CD4-positive, alpha-beta T cell (primary cell): Measurements from ENCODE around the gene DENND5B. TPM values are rescaled to one million over a fixed set of nuclear protein-coding genes. Genes with fewer than 3 reads are reported as not detected.

Experiments used
- ATAC-seq: fragments of 200-7000 bp; cut with Tn5 transposase; one replicate; pipeline ENCODE4 v1.10.0; 2022; ENCODE audit warnings: mild to moderate bottlenecking; ENCODE audit not compliant: poor library complexity
- CTCF ChIA-PET: fragments of 350-600 bp; sonication (Branson Sonifier 250); formaldehyde crosslinking; loops from one replicate; lab custom pipeline; 2021; ENCODE audit warnings: antibody characterized with exemption, inconsistent platforms; lab: Charles Lee
- POLR2A ChIA-PET: fragments of 350-600 bp; sonication (Branson Sonifier 250); formaldehyde crosslinking; loops from one replicate; lab custom pipeline; 2021; ENCODE audit warnings: antibody characterized with exemption, inconsistent platforms; lab: Charles Lee
- DNase-seq, 14 experiments: peaks; one replicate each; pipeline ENCODE4 v3.0.0-alpha.2; 2013 to 2020; ENCODE audit warnings: mixed read lengths in 2 of 14
- H3K27ac ChIP-seq, 2 donors: one replicate each; pipeline versions ENCODE4 v1.5.1 to v1.7.0; 2013; ENCODE audit warnings: low read length in 2 of 2, low read depth in 1 of 2, mild to moderate bottlenecking in 1 of 2
- H3K27me3 ChIP-seq, 2 experiments: 1 replicate in 1 of 2; 2 replicates in 1 of 2; pipeline versions ENCODE4 v1.6.1 to v1.7.0; 2013; ENCODE audit warnings: low read length in 2 of 2, control low read depth in 1 of 2, mild to moderate bottlenecking in 1 of 2, moderate library complexity in 1 of 2; ENCODE audit not compliant: insufficient read depth in 2 of 2, control insufficient read depth in 1 of 2
- H3K36me3 ChIP-seq: one replicate; pipeline ENCODE4 v1.6.1; 2013; ENCODE audit warnings: low read length, control low read depth; ENCODE audit not compliant: insufficient read depth
- H3K4me1 ChIP-seq: one replicate; pipeline ENCODE4 v1.6.1; 2013; ENCODE audit warnings: low read length, control low read depth; ENCODE audit not compliant: insufficient read depth
- H3K4me3 ChIP-seq: one replicate; pipeline ENCODE4 v1.5.1; 2013; ENCODE audit warnings: mild to moderate bottlenecking, low read length, moderate library complexity
- H3K9me3 ChIP-seq, 2 experiments: 1 replicate in 1 of 2; 2 replicates in 1 of 2; pipeline versions ENCODE4 v1.6.1 to v1.7.0; 2013; ENCODE audit warnings: low read length in 2 of 2, mild to moderate bottlenecking in 2 of 2, control low read depth in 1 of 2, moderate library complexity in 1 of 2; ENCODE audit not compliant: control insufficient read depth in 1 of 2, insufficient read depth in 1 of 2
- H3K27ac Mint-ChIP-seq: one replicate; pipeline ENCODE4 v1.8.0; 2020; ENCODE audit warnings: mixed read lengths
- H3K27me3 Mint-ChIP-seq: one replicate; pipeline ENCODE4 v1.8.0; 2021; ENCODE audit warnings: mixed read lengths
- H3K36me3 Mint-ChIP-seq: one replicate; pipeline ENCODE4 v1.8.0; 2021; ENCODE audit warnings: low read depth, mixed read lengths
- H3K4me1 Mint-ChIP-seq: one replicate; pipeline ENCODE4 v1.8.0; 2021; ENCODE audit warnings: low read depth, mixed read lengths
- H3K4me3 Mint-ChIP-seq: one replicate; pipeline ENCODE4 v1.8.0; 2020; ENCODE audit warnings: mild to moderate bottlenecking, mixed read lengths
- H3K9me3 Mint-ChIP-seq: one replicate; pipeline ENCODE4 v1.8.0; 2020; ENCODE audit warnings: mixed read lengths
- intact Hi-C, 2 experiments: fragments of 100-400 bp; cut with DNase I in 1 of 2; cut with micrococcal nuclease in 1 of 2; formaldehyde crosslinking; loops; one replicate each; pipeline versions ENCODE4 v1.15.1 to v1.9.0; 2023 to 2025; cut with DNase I, micrococcal nuclease
- total RNA-seq, 174 experiments: library from RNA in 2 of 174; stranded (reverse) in 2 of 174; gene quantifications; one replicate each; pipeline ENCODE4 v1.2.3 and lab custom pipeline; 2021 to 2026
- TF ChIP-seq, protein P1 (sequence below): fragments of 200-600 bp; IDR thresholded peaks from one replicate; pipeline ENCODE4 v1.8.0; 2022; ENCODE audit warnings: antibody characterized with exemption, mild to moderate bottlenecking

DENND5B gene
- total RNA-seq, 2 experiments from 2014 or later: 0.22 to 0.25 TPM

DNA sequence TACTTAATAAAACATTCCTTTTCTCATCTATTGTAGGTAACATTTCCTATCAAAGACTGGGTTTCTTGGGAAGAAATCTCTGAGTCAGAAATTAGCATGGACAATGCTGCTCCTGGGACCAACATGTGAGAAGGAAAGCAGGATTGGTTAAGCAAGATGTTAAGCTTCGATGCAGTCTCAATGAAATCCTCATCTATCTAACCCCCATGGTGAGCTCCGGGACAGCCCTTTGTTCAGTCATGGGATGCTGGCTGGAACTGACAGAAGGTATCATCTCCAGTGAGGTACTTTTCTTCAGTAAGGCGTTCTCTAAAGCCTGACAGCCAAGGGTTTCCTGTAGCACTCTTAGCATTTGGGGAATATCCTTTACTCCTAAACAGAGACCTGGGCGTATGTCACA lies 182.2 kb downstream of the DENND5B start:
- no peak overlapping the region for H3K4me3 Mint-ChIP-seq
- Histone ChIP-seq H3K27ac (no peak overlapping the region), H3K27me3 (no peaks in the 10 kb centered on the region), H3K9me3 (no peaks in the 10 kb centered on the region), H3K4me3 (no peak overlapping the region), H3K4me1 (no peaks in the 10 kb centered on the region), H3K36me3 (no peaks in the 10 kb centered on the region)
- DNase-seq (no peak), ATAC-seq (no peak)
- no peaks in the 10 kb centered on the region for H3K4me1 Mint-ChIP-seq
- TF ChIP-seq, protein P1, sequence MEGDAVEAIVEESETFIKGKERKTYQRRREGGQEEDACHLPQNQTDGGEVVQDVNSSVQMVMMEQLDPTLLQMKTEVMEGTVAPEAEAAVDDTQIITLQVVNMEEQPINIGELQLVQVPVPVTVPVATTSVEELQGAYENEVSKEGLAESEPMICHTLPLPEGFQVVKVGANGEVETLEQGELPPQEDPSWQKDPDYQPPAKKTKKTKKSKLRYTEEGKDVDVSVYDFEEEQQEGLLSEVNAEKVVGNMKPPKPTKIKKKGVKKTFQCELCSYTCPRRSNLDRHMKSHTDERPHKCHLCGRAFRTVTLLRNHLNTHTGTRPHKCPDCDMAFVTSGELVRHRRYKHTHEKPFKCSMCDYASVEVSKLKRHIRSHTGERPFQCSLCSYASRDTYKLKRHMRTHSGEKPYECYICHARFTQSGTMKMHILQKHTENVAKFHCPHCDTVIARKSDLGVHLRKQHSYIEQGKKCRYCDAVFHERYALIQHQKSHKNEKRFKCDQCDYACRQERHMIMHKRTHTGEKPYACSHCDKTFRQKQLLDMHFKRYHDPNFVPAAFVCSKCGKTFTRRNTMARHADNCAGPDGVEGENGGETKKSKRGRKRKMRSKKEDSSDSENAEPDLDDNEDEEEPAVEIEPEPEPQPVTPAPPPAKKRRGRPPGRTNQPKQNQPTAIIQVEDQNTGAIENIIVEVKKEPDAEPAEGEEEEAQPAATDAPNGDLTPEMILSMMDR: no peak
- intact Hi-C loops: loop anchor here in 1 of 2 experiments (10.0 kb wide), 1 partner anchor 1266 kb away; the partner anchor contains the start of gene DNM1L
- no peaks in the 10 kb centered on the region for H3K9me3 Mint-ChIP-seq
- POLR2A ChIA-PET: no interaction called here
- H3K27ac Mint-ChIP-seq: no peak overlapping the region
- CTCF ChIA-PET: interaction anchor here (0.6 kb wide), 1 partner anchor 17 kb away, joined by 3 read pairs; no protein-coding TSS in a partner anchor
- H3K36me3 Mint-ChIP-seq: no peaks in the 10 kb centered on the region
- H3K27me3 Mint-ChIP-seq: no peaks in the 10 kb centered on the region

DNA sequence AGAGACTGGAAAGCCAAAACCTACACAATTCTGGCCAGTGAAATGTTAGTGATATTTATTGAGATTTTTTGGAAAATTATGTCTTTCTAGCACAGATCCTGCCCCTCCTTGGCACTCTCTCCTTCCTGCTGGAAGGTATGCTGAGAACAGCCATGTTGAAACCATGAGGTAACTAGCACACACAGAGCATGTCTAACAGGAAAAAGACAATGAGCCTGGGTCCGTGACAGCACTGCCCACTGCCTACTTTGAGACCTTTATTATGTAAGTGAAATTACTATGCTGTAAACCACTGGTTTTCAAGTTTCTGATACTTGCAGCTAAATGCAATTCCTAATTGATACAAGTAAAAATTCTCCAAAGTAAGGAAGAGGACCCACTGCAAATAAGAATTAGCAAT lies 183.4 kb downstream of the DENND5B start:
- H3K4me3 Mint-ChIP-seq: no peak overlapping the region
- ChIA-PET POLR2A (no interaction called here), CTCF (no interaction called here)
- ATAC-seq (no peak), DNase-seq (no peak)
- TF ChIP-seq, protein P1: no peak
- H3K27me3 ChIP-seq: no peaks in the 10 kb centered on the region
- no peak overlapping the region for H3K4me3 ChIP-seq
- H3K27ac ChIP-seq: no peak overlapping the region
- H3K36me3 ChIP-seq: no peaks in the 10 kb centered on the region
- H3K9me3 Mint-ChIP-seq: no peaks in the 10 kb centered on the region
- no peaks in the 10 kb centered on the region for H3K27me3 Mint-ChIP-seq
- no peaks in the 10 kb centered on the region for H3K9me3 ChIP-seq
- H3K36me3 Mint-ChIP-seq: no peaks in the 10 kb centered on the region
- no peak overlapping the region for H3K27ac Mint-ChIP-seq
- intact Hi-C loops: loop anchor here in 1 of 2 experiments (10.0 kb wide), 1 partner anchor 1267 kb away; the partner anchor contains the start of gene DNM1L
- H3K4me1 Mint-ChIP-seq: no peaks in the 10 kb centered on the region
- no peaks in the 10 kb centered on the region for H3K4me1 ChIP-seq

DNA sequence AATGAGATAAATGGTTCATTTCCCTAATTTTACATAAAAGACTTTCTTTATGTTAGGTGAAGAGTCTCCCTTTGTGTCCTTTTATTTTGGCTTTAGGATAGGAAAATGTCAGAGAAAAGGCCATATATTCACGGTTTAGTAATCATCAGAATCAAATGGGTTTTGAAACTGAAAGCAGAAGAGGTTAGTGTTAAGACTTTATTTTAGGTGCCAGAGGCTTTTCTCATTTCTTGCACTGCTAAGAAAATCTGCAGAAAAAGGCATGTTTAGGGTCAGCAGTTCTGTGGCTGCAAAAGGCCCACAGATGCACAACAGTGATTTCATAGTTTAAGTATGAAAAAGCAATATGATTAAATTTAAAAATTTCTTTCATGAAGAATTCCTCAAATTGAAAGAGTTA lies 184.6 kb downstream of the DENND5B start:
- TF ChIP-seq, protein P1: no peak
- H3K36me3 Mint-ChIP-seq: no peaks in the 10 kb centered on the region
- no peak overlapping the region for H3K27ac Mint-ChIP-seq
- no peak overlapping the region for H3K4me3 ChIP-seq
- H3K9me3 Mint-ChIP-seq: no peaks in the 10 kb centered on the region
- H3K9me3 ChIP-seq: no peaks in the 10 kb centered on the region
- no peak for ATAC-seq
- H3K27me3 Mint-ChIP-seq: peaks cover 7% of the 10 kb centered on the region
- no peak for DNase-seq
- ChIA-PET POLR2A (no interaction called here), CTCF (no interaction called here)
- no peaks in the 10 kb centered on the region for H3K27me3 ChIP-seq
- H3K4me3 Mint-ChIP-seq: no peak overlapping the region
- intact Hi-C loops: loop anchor here in 1 of 2 experiments (10.0 kb wide), 1 partner anchor 1268 kb away; the partner anchor contains the start of gene DNM1L
- H3K36me3 ChIP-seq: no peaks in the 10 kb centered on the region
- no peak overlapping the region for H3K27ac ChIP-seq
- no peaks in the 10 kb centered on the region for H3K4me1 ChIP-seq
- no peaks in the 10 kb centered on the region for H3K4me1 Mint-ChIP-seq
